MCF 10A (cell line): Measurements from ENCODE around the gene CAMKMT. TPM values are rescaled to one million over a fixed set of nuclear protein-coding genes. Genes with fewer than 3 reads are reported as not detected.
A peak's percentile ranks its signal among the peaks of the same experiment; 100 is the strongest.
"Not testable (repeated sequence)": the region's sequence is repeated elsewhere in the genome, so short reads cannot be mapped to it uniquely, and the experiment has no call there.

Experiments used
- BruUV-seq: library from RNA; stranded (reverse); fragments of 400-500 nt; replicated peaks from 2 replicates; lab custom pipeline; 2021; lab: Mats Ljungman, UMichigan
- CTCF ChIA-PET: fragments of 300-600 bp; sonication (Branson Sonifier 250); formaldehyde crosslinking; extraction: SDS; loops from one replicate; lab custom pipeline; 2021; ENCODE audit warnings: antibody characterized with exemption, inconsistent platforms; lab: Yijun Ruan, JAX
- POLR2A ChIA-PET: fragments of 300-600, 350-650 bp; sonication (Branson Sonifier 250); formaldehyde crosslinking; extraction: SDS; loops from one replicate; lab custom pipeline; 2020; ENCODE audit warnings: antibody characterized with exemption, inconsistent platforms; lab: Yijun Ruan, JAX
- DNase-seq: peaks from one replicate; pipeline ENCODE4 v3.0.0-alpha.2; 2018; ENCODE audit not compliant: unreplicated experiment
- H3K27ac Mint-ChIP-seq: one replicate; pipeline ENCODE4 v1.8.0; 2022; ENCODE audit warnings: mild to moderate bottlenecking, low read depth, mixed read lengths; ENCODE audit not compliant: unreplicated experiment
- H3K27me3 Mint-ChIP-seq: one replicate; pipeline ENCODE4 v1.8.0; 2022; ENCODE audit warnings: mixed read lengths; ENCODE audit not compliant: insufficient read depth, unreplicated experiment
- H3K36me3 Mint-ChIP-seq: one replicate; pipeline ENCODE4 v1.8.0; 2022; ENCODE audit warnings: mild to moderate bottlenecking, moderate library complexity, mixed read lengths; ENCODE audit not compliant: insufficient read depth, unreplicated experiment
- H3K4me1 Mint-ChIP-seq: one replicate; pipeline ENCODE4 v1.8.0; 2022; ENCODE audit warnings: mixed read lengths; ENCODE audit not compliant: insufficient read depth, unreplicated experiment
- H3K4me3 Mint-ChIP-seq: one replicate; pipeline ENCODE4 v1.8.0; 2022; ENCODE audit warnings: mild to moderate bottlenecking, moderate library complexity, mixed read lengths; ENCODE audit not compliant: unreplicated experiment
- H3K9me3 Mint-ChIP-seq: one replicate; pipeline ENCODE4 v1.8.0; 2022; ENCODE audit warnings: mixed read lengths; ENCODE audit not compliant: unreplicated experiment
- CTCF ChIP-seq: fragments of 200-600 bp; IDR thresholded peaks from one replicate; pipeline ENCODE4 v1.8.0; 2022; ENCODE audit warnings: antibody characterized with exemption, mild to moderate bottlenecking; ENCODE audit not compliant: unreplicated experiment
- intact Hi-C: fragments of 100-400 bp; cut with micrococcal nuclease; formaldehyde crosslinking; loops from 2 replicates; pipeline ENCODE4 v1.14.1; 2022
- total RNA-seq: library from RNA; stranded (reverse); gene quantifications from 2 replicates; pipeline ENCODE4 v1.2.3, GENCODE V29; 2022

Gene CAMKMT
- total RNA-seq, 1 experiment from 2014 or later: 9.9 TPM

GRCh38 chr2:44580875-44581515 lies 219.2 kb downstream of the CAMKMT start:
- Mint-ChIP-seq H3K27me3 (no peaks in the 10 kb centered on the region), H3K36me3 (no peaks in the 10 kb centered on the region), H3K27ac (no peak overlapping the region), H3K9me3 (no peaks in the 10 kb centered on the region), H3K4me1 (peaks cover 41% of the 10 kb centered on the region), H3K4me3 (no peak overlapping the region)
- TF ChIP-seq CTCF: no peak
- CTCF ChIA-PET: interaction anchor here (0.7 to 1.7 kb wide), 3 partner anchors 16 to 375 kb away, joined by 3 to 5 read pairs (median 3); no protein-coding TSS in a partner anchor
- no TSS peak for BruUV-seq
- POLR2A ChIA-PET: interaction anchor here (0.6 to 2.5 kb wide), 7 partner anchors 10 to 87 kb away, joined by 3 to 6 read pairs (median 3); no protein-coding TSS in a partner anchor
- intact Hi-C loops: no loop called here
- no peak for DNase-seq

- H3K27me3 Mint-ChIP-seq: no peaks in the 10 kb centered on the region
- peaks cover 33% of the 10 kb centered on the region for H3K4me1 Mint-ChIP-seq
- intact Hi-C loops: no loop called here
- H3K36me3 Mint-ChIP-seq: no peaks in the 10 kb centered on the region
- ChIA-PET POLR2A (interaction anchor here (0.6 to 1.5 kb wide), 5 partner anchors 17 to 162 kb away, joined by 3 to 6 read pairs (median 4); no protein-coding TSS in a partner anchor), CTCF (interaction anchor here (0.7 to 1.7 kb wide), 4 partner anchors 14 to 375 kb away, joined by 3 to 9 read pairs (median 4); no protein-coding TSS in a partner anchor)
- DNase-seq: peak; percentile 46
- H3K4me3 Mint-ChIP-seq: no peak overlapping the region
- H3K27ac Mint-ChIP-seq: no peak overlapping the region
- no peak for TF ChIP-seq CTCF
- no TSS peak for BruUV-seq
- no peaks in the 10 kb centered on the region for H3K9me3 Mint-ChIP-seq
Measured at GRCh38 chr2:44582363-44583008, 220.7 kb downstream of the CAMKMT start.

- H3K4me3 Mint-ChIP-seq, intact Hi-C loops, H3K4me1 Mint-ChIP-seq, BruUV-seq, H3K36me3 Mint-ChIP-seq, H3K9me3 Mint-ChIP-seq, H3K27me3 Mint-ChIP-seq, DNase-seq, H3K27ac Mint-ChIP-seq: not testable (repeated sequence)
- POLR2A ChIA-PET: interaction anchor here (0.6 kb wide), 1 partner anchor 11 kb away, joined by 3 read pairs; no protein-coding TSS in a partner anchor
- CTCF ChIA-PET: interaction anchor here (0.8 kb wide), 1 partner anchor 359 kb away, joined by 3 read pairs; no protein-coding TSS in a partner anchor
Measured at GRCh38 chr2:44595615-44596014, 233.9 kb downstream of the CAMKMT start.

- no TSS peak for BruUV-seq
- Mint-ChIP-seq H3K27me3 (no peaks in the 10 kb centered on the region), H3K4me3 (no peak overlapping the region), H3K9me3 (no peaks in the 10 kb centered on the region), H3K27ac (no peak overlapping the region), H3K36me3 (no peaks in the 10 kb centered on the region), H3K4me1 (peaks cover 7% of the 10 kb centered on the region)
- intact Hi-C loops: no loop called here
- no peak for DNase-seq
- ChIA-PET CTCF (interaction anchor here (1.2 to 1.4 kb wide), 2 partner anchors 15 to 117 kb away, joined by 3 read pairs; no protein-coding TSS in a partner anchor), POLR2A (interaction anchor here (1.1 kb wide), 1 partner anchor 9 kb away, joined by 3 read pairs; no protein-coding TSS in a partner anchor)
- no peak for TF ChIP-seq CTCF
Measured at GRCh38 chr2:44596537-44597320, 235.0 kb downstream of the CAMKMT start.
